WTC11 (cell line): ENCODE results near the gene MACROD2.

ENCODE experiments used
- ARID4B ChIP-seq: sonication (generic); formaldehyde crosslinking; IDR thresholded peaks from 2 replicates; pipeline ENCODE4 v1.8.0; 2023; ENCODE audit warnings: missing genetic modification reagents, mild to moderate bottlenecking, borderline replicate concordance
- ATF3 ChIP-seq: sonication (generic); formaldehyde crosslinking; conservative IDR thresholded peaks from 2 replicates; pipeline ENCODE4 v1.8.1; 2022; ENCODE audit warnings: mild to moderate bottlenecking, missing genetic modification reagents
- ESRRA ChIP-seq: sonication (generic); formaldehyde crosslinking; IDR thresholded peaks from 2 replicates; pipeline ENCODE4 v1.8.1; 2022; ENCODE audit warnings: mild to moderate bottlenecking, missing genetic modification reagents, borderline replicate concordance
- FOXJ3 ChIP-seq: sonication (generic); formaldehyde crosslinking; IDR thresholded peaks from 2 replicates; pipeline ENCODE4 v1.9.0; 2021; ENCODE audit warnings: missing genetic modification reagents, mild to moderate bottlenecking, borderline replicate concordance
- GABPB1 ChIP-seq: sonication (generic); formaldehyde crosslinking; IDR thresholded peaks from 2 replicates; pipeline ENCODE4 v1.8.1; 2023; ENCODE audit warnings: mild to moderate bottlenecking, missing genetic modification reagents
- PRDM15 ChIP-seq: sonication (generic); formaldehyde crosslinking; IDR thresholded peaks from 2 replicates; pipeline ENCODE4 v1.8.0; 2022; ENCODE audit warnings: missing genetic modification reagents
- SP1 ChIP-seq: sonication (generic); formaldehyde crosslinking; conservative IDR thresholded peaks from 2 replicates; pipeline ENCODE4 v1.8.1; 2022; ENCODE audit warnings: missing genetic modification reagents
- TF ChIP-seq, protein P1 (sequence below): fragments of 250-450 bp; sonication (Bioruptor Pico); IDR thresholded peaks from 2 replicates; pipeline ENCODE4 v2.1.2; 2022; ENCODE audit warnings: mild to moderate bottlenecking, moderate library complexity
- TF ChIP-seq, protein P2 (sequence below): fragments of 200-600 bp; IDR thresholded peaks from 2 replicates; pipeline ENCODE4 v1.8.0; 2022; ENCODE audit warnings: antibody characterized with exemption
- TF ChIP-seq, protein P3 (sequence below): sonication (generic); formaldehyde crosslinking; IDR thresholded peaks from 2 replicates; pipeline ENCODE4 v1.8.0; 2022; ENCODE audit warnings: mild to moderate bottlenecking, missing genetic modification reagents
- TF ChIP-seq, protein P4 (sequence below): sonication (generic); formaldehyde crosslinking; IDR thresholded peaks from 2 replicates; pipeline ENCODE4 v1.8.1; 2023; ENCODE audit warnings: mild to moderate bottlenecking, missing genetic modification reagents

- TF ChIP-seq, protein P1, sequence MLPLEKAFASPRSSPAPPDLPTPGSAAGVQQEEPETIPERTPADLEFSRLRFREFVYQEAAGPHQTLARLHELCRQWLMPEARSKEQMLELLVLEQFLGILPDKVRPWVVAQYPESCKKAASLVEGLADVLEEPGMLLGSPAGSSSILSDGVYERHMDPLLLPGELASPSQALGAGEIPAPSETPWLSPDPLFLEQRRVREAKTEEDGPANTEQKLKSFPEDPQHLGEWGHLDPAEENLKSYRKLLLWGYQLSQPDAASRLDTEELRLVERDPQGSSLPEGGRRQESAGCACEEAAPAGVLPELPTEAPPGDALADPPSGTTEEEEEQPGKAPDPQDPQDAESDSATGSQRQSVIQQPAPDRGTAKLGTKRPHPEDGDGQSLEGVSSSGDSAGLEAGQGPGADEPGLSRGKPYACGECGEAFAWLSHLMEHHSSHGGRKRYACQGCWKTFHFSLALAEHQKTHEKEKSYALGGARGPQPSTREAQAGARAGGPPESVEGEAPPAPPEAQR (CRISPR knock-in tag), result no peak
- TF ChIP-seq GABPB1 (no peak), ATF3 (CRISPR knock-in tag) (no peak), FOXJ3 (CRISPR knock-in tag) (no peak), PRDM15 (CRISPR knock-in tag) (no peak), SP1 (CRISPR knock-in tag) (no peak), ARID4B (CRISPR knock-in tag) (no peak), ESRRA (CRISPR knock-in tag) (no peak)
- TF ChIP-seq, protein P2, sequence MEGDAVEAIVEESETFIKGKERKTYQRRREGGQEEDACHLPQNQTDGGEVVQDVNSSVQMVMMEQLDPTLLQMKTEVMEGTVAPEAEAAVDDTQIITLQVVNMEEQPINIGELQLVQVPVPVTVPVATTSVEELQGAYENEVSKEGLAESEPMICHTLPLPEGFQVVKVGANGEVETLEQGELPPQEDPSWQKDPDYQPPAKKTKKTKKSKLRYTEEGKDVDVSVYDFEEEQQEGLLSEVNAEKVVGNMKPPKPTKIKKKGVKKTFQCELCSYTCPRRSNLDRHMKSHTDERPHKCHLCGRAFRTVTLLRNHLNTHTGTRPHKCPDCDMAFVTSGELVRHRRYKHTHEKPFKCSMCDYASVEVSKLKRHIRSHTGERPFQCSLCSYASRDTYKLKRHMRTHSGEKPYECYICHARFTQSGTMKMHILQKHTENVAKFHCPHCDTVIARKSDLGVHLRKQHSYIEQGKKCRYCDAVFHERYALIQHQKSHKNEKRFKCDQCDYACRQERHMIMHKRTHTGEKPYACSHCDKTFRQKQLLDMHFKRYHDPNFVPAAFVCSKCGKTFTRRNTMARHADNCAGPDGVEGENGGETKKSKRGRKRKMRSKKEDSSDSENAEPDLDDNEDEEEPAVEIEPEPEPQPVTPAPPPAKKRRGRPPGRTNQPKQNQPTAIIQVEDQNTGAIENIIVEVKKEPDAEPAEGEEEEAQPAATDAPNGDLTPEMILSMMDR, result no peak
- TF ChIP-seq, protein P3, sequence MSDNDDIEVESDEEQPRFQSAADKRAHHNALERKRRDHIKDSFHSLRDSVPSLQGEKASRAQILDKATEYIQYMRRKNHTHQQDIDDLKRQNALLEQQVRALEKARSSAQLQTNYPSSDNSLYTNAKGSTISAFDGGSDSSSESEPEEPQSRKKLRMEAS (CRISPR knock-in tag), result no peak
- TF ChIP-seq, protein P4, sequence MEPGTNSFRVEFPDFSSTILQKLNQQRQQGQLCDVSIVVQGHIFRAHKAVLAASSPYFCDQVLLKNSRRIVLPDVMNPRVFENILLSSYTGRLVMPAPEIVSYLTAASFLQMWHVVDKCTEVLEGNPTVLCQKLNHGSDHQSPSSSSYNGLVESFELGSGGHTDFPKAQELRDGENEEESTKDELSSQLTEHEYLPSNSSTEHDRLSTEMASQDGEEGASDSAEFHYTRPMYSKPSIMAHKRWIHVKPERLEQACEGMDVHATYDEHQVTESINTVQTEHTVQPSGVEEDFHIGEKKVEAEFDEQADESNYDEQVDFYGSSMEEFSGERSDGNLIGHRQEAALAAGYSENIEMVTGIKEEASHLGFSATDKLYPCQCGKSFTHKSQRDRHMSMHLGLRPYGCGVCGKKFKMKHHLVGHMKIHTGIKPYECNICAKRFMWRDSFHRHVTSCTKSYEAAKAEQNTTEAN (CRISPR knock-in tag), result no peak
Measured at GRCh38 chr20:14295770-14296309, 300.5 kb downstream of the MACROD2 start.
